ENCODE measurements around the gene TAB2.
"Not testable (repeated sequence)": the region's sequence is repeated elsewhere in the genome, so short reads cannot be mapped to it uniquely, and the experiment has no call there.

The TAB2 gene

GRCh38 chr6:149333266-149333620 lies 15.7 kb downstream of the TAB2 start:
- no peak for DNase-seq (ENCODE audit: low read depth, low spot score)

GRCh38 chr6:149334201-149334600 lies 16.7 kb downstream of the TAB2 start:
- no peak for DNase-seq (ENCODE audit: low read depth, low spot score)

GRCh38 chr6:149334682-149335160 lies 17.2 kb downstream of the TAB2 start:
- DNase-seq (ENCODE audit: low read depth, low spot score), result no peak

DNA sequence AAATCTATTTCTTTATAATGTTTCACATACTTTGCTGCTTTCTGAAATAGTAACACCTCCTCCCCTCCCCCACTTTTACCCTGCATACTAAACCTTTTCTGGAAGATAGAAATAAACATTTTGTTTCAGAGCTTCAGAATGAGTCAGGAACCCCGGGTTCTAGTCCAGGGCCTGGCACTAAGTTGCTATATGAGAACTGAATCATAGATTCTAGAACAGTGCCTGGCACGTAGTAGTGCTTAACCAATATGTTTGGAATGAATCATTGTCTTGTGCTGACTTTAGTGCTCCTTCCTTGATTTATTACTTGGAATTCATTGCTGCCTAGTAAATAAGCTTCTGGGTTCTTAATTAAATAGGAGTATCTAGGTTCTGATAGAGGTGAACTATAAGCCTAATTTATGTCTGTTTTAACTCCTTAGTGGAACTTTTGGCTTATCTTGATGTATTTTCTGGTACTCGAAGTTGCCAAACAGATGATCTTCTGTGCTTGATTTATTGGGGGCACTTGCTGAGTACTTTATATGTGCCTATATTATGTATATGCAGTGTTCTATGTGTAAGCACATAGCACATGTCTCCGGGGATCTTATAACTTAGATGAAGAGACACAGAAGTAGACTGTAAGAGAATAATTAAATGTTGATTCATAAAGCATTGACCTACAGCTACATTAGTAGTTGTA lies 18.6 kb downstream of the TAB2 start:
- DNase-seq (ENCODE audit: low read depth, low spot score), result no peak

DNA sequence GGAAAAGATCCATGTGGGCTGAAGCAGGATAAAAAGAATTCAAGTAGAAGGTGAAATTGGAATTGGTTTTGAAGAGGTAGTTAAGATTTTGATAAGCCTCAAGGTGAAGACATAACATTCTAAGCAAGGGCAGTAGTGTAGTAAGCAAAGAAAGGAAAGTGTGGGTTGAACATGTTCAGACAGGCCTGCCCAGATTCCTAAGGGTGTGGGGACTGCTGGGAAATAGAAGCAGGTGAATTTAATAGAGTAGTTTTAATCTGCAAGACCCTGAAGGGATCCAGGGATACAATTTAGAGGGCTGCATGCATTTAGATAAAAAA lies 19.1 kb downstream of the TAB2 start:
- DNase-seq (ENCODE audit: low read depth, low spot score), result no peak

DNA sequence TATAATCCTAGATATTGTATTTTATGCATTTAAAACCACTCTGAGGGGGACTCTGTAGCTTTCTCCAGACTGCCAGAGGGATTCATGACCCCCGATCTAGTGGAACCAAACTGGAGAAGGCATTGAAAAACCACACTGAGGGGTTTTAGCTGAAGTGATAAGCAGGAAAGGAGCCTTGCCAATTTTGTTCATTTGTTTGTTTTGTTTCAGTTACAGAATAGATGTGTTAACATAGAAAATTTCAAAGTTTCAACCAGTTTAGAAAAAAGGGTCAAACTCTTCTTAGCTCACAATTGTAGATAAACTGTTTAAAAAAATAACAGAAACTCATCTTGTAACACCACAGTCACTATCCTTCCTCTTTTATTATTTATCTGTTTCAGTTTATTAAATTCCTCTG lies 19.8 kb downstream of the TAB2 start:
- DNase-seq (ENCODE audit: low read depth, low spot score), result no peak

DNA sequence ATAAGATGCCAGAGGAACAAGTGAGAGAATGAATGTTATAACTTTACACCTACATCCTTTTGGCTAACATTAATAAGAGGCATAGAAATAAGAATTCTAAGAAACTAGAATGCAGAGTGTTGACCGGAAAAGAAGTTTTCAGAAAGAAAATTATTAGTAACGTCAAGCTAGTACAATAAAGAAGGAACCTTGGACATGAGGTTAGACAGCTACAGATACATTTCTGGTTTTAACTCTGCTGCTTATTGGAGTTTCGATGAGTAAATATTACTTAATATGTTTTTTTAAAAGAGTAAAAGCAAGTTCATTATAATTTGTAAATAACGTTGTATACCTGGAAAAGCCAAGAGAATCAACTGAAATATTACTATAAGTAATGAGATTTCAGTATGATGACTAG lies 22.7 kb downstream of the TAB2 start:
- DNase-seq (ENCODE audit: low read depth, low spot score), result no peak

DNA sequence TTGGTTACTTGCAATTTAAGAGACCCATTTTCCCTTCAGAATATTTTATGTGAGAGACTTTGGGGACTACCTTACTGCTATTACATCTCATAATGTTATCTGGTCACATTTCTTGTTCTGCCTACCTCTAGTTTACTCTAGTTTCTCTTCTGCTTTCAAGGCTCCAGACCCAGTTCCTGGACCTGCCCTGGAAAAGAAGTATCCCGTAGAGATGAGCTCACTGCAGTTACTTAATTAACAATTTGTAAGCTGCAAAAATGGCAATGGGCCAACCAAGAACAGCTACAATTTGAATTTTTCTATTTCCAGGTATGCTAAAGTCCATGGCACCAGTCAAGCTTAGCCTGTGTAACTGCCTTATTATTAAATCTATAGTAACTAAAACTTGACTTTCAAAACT lies 25.0 kb downstream of the TAB2 start:
- DNase-seq (ENCODE audit: low read depth, low spot score), result no peak

- DNase-seq (ENCODE audit: low read depth, low spot score), result no peak
These were observed 26.0 kb downstream of the TAB2 start for GRCh38 chr6:149343501-149343900.

DNA sequence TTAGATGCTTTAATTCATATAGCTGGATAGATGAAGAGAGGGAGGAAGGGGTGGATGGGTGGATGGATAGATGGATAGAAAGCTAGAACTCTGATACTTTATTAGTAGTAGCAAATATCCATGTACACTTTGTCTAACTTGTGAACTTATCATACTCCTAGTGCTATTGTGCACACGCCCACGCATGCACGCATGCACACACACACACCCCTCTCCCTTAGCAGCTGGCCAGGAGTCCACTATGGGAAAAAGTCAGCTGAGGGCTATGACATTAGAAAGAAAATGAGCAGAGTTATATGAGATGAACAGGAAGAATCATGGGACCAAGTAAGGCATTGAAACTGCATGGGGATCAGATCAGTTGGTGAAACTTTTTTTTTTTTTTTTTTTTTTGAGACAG lies 28.6 kb downstream of the TAB2 start:
- DNase-seq (ENCODE audit: low read depth, low spot score), result no peak

GRCh38 chr6:149347067-149347466 lies 29.6 kb downstream of the TAB2 start:
- no peak for DNase-seq (ENCODE audit: low read depth, low spot score)

DNA sequence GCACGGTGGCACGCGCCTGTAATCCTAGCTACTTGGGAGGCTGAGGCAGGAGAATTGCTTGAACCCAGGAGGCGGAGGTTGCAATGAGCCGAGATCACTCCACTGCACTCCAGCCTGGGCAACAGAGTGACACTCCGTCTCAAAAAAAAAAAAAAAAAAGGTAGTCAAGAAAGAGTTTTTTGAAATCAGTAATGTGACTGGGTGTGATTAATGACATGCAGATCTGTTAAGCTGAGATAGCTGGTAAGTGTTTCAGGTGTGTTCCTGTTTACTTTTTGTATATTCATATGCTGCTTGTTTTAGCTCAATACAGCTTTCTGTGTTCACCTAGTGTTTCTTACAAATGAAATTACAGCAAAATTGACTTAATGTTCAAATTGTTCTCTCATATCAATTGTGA lies 31.8 kb downstream of the TAB2 start:
- not testable (repeated sequence) for DNase-seq (ENCODE audit: low read depth, low spot score)

DNA sequence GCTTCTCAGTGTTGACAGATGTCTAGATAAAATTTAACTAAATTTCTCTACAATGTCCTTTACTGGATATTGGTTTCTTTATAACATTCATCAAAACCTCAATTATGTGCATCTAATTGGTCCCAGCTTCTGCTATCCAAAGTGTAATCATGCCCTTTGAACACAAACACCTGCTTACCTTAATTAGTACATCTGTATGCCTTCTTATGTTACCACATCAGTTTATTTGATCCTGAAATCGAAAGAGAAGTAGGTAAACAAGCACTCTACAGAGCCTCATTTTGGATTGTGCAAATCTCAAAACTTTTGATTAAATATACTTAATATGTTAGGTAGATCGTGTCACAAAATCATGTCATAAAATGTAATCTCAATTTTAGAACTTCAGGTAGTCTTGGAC lies 36.5 kb downstream of the TAB2 start:
- no peak for DNase-seq (ENCODE audit: low read depth, low spot score)

DNA sequence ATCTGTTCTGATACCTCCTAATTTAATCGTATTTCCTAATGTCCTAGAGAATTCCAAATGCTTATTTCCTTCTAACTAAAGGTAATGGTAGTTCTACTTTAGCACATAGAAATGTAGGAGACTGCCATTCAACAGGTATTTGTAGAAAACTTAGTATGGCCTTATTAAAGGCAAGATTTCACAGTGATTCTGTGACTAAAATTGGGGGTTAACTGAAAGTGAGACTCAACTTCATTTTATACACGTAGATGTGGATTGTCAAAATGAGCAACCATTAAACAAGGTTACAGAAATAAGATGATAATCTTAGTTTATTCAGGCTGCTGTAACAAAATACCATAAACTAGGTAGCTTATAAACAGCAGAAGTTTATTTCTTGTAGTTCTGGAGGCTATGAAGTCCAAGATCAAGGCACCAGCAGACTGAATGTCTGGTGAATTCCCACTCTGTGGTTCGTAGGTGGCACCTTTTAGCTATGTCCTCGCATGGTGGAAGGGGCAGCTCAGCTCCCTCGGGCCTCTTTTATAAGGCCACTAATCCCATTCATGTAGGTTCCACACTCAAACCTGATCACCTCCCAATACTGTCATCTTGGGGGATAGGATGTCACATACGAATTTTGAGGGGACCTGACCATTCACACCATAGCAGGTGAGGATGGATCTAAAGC lies 38.7 kb downstream of the TAB2 start:
- DNase-seq (ENCODE audit: low read depth, low spot score), result no peak

DNA sequence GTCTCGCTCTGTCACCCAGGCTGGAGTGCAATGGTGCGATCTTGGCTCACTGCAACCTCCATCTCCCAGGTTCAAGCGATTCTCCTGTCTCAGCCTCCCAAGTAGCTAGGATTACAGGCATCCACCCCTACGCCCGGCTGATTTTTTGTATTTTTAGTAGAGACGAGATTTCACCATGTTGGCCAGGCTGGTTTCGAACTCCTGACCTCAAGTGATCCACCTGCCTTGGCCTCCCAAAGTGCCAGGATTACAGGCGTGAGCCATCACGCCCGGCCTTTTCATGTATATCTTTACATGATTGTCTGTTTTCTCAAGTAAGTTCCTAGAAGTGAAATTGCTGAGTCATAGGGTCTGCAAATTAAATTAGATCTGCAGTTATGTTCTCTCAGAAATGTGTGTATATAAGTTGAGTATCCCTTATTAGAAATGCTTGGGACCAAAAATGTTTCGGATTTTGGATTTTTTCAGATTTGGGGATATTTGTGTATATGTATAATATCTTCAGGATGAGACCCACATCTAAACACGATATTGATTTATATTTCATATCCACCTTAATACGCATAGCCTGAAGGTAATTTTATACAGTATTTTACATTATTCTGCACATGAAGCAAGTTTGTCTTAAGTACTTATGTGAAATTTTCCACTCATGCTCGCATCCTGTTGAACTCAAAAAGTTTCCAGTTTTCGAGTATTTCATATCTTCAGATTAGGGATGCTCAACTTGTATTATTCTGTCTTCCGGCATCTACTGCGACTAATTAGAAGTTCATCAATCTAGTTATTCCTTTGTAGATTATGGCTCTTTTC lies 40.4 kb downstream of the TAB2 start:
- DNase-seq (ENCODE audit: low read depth, low spot score), result no peak

- no peak for DNase-seq (ENCODE audit: low read depth, low spot score)
These were observed 41.9 kb downstream of the TAB2 start for GRCh38 chr6:149359440-149359839.

GRCh38 chr6:149360536-149360935 lies 43.0 kb downstream of the TAB2 start:
- DNase-seq (ENCODE audit: low read depth, low spot score), result no peak

GRCh38 chr6:149362289-149362688 lies 44.8 kb downstream of the TAB2 start:
- no peak for DNase-seq (ENCODE audit: low read depth, low spot score)

GRCh38 chr6:149363154-149363553 lies 45.6 kb downstream of the TAB2 start:
- DNase-seq (ENCODE audit: low read depth, low spot score), result no peak

DNA sequence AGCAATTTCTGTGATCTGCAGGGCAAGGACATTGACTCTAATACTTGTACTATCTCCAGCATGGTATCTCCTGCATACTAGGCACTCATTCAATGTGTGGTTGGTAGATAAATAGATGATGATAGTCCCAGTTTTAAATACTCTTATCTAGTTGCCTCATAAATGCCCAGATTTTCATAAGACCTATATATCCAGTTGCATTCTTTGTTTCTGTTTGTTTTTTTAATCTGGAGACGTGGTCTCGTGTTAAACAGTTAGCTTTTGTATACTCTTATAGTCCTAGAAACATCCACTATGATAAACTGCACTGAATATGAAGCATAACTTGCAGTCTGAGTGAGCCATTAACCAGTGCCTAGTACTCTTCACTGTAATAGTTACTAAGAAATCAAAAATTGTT lies 47.0 kb downstream of the TAB2 start:
- DNase-seq (ENCODE audit: low read depth, low spot score), result no peak

- DNase-seq (ENCODE audit: low read depth, low spot score), result no peak
These were observed 47.7 kb downstream of the TAB2 start for GRCh38 chr6:149365197-149365596.

DNA sequence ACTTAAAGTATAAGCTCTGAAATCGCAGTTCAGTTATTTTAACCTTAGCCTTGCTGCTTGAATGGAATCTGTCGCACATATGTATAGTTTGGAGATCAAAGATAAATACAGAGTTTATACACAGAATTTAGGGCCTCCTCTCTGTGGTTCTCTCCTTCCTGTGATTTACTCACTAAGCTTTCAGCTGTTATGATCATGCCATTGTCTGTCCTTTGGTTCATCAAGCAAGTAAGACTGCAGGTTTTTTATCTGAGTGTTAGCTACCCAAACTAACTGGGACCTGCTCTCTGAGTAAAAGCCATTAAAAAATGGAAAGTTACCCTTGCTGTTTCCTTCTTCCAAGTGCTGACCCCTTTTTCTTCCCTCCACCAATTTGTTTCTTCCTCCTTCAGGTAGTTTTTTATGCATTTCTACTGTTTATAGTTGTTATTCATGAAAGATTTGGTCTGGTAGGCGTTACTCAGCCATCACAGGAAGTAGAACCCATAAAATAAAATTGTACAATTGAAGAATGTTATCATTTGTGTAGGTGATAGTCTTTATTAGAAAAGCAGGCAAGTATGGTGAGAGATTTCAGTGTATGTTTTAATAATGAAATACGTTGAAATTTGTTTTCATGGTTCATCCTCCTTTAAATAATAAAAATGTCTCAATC lies 48.9 kb downstream of the TAB2 start:
- no peak for DNase-seq (ENCODE audit: low read depth, low spot score)
